Mesodermal cell (in vitro differentiated cells): Measurements from ENCODE around the gene SIN3B.

Experiments used
- H3K27ac ChIP-seq: 2 replicates; pipeline ENCODE4 v1.7.0; 2013; ENCODE audit warnings: mild to moderate bottlenecking, low read depth, low read length, moderate library complexity; ENCODE audit not compliant: severe bottlenecking
- H3K36me3 ChIP-seq: 2 replicates; pipeline ENCODE4 v1.7.1; 2013; ENCODE audit warnings: mild to moderate bottlenecking, low read length, moderate library complexity; ENCODE audit not compliant: control insufficient read depth, insufficient read depth
- H3K4me1 ChIP-seq: one replicate; pipeline ENCODE4 v1.7.1; 2013; ENCODE audit warnings: mild to moderate bottlenecking, low read length; ENCODE audit not compliant: insufficient read depth, control insufficient read depth, poor library complexity, severe bottlenecking
- H3K4me3 ChIP-seq: 2 replicates; pipeline ENCODE4 v1.7.0; 2013; ENCODE audit warnings: low read length, control low read depth, mild to moderate bottlenecking; ENCODE audit not compliant: insufficient read depth, poor library complexity, severe bottlenecking; ENCODE audit errors: extremely low read depth
- H3K9me3 ChIP-seq: 2 replicates; pipeline ENCODE4 v1.7.1; 2013; ENCODE audit warnings: mild to moderate bottlenecking, low read length, moderate library complexity; ENCODE audit not compliant: control insufficient read depth
- WGBS, 2 experiments: methylation state at CpG; one replicate each; pipeline ENCODE4 v1.1.5; 2013; ENCODE audit warnings: missing lambda C conversion rate in 2 of 2; ENCODE audit not compliant: insufficient coverage in 2 of 2; 5-methylcytosine and 5-hydroxymethylcytosine counted together

Gene SIN3B

DNA sequence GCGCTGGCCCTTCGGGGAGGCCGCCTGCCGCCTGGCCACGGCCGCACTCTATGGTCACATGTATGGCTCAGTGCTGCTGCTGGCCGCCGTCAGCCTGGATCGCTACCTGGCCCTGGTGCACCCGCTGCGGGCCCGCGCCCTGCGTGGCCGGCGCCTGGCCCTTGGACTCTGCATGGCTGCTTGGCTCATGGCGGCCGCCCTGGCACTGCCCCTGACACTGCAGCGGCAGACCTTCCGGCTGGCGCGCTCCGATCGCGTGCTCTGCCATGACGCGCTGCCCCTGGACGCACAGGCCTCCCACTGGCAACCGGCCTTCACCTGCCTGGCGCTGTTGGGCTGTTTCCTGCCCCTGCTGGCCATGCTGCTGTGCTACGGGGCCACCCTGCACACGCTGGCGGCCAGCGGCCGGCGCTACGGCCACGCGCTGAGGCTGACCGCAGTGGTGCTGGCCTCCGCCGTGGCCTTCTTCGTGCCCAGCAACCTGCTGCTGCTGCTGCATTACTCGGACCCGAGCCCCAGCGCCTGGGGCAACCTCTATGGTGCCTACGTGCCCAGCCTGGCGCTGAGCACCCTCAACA lies 60.8 kb downstream of the SIN3B start:
- Histone ChIP-seq H3K4me3 (no peak overlapping the region), H3K36me3 (no peaks in the 10 kb centered on the region), H3K27ac (no peak overlapping the region), H3K9me3 (no peaks in the 10 kb centered on the region), H3K4me1 (peaks cover 11% of the 10 kb centered on the region)
- WGBS, 2 experiments: 96 to 97% methylated on average over 45 to 48 of the region's 48 CpGs

DNA sequence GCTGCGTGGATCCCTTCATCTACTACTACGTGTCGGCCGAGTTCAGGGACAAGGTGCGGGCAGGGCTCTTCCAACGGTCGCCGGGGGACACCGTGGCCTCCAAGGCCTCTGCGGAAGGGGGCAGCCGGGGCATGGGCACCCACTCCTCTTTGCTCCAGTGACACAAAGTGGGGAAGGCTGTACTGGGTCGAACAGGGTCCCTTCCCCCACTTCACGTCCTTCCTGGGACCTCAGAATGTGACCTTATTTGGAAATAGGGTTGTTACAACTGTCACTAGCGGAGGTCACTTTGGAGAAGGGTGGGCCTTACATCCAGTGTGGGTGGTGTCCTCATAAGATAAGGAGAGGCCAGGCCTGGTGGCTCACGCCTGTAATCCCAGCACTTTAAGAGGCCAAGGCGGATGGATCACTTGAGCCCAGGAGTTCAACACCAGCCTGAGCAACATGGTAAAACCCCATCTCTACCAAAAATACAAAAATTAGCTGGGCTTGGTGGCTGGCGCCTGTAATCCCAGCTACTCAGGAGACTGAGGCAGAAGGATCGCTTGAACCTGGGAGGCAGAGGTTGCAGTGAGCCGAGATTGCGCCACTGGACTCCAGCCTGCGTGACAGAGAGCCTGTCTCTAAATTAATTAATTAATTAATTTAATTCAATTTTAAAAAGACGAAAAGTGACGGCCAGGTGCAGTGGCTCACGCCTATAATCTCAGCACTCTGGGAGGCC lies 61.4 kb downstream of the SIN3B start:
- no peaks in the 10 kb centered on the region for H3K36me3 ChIP-seq
- no peaks in the 10 kb centered on the region for H3K9me3 ChIP-seq
- no peak overlapping the region for H3K4me3 ChIP-seq
- no peak overlapping the region for H3K27ac ChIP-seq
- H3K4me1 ChIP-seq: peaks cover 11% of the 10 kb centered on the region
- 93 to 99% methylated on average over 15 to 16 of the region's 24 CpGs for WGBS, 2 experiments

DNA sequence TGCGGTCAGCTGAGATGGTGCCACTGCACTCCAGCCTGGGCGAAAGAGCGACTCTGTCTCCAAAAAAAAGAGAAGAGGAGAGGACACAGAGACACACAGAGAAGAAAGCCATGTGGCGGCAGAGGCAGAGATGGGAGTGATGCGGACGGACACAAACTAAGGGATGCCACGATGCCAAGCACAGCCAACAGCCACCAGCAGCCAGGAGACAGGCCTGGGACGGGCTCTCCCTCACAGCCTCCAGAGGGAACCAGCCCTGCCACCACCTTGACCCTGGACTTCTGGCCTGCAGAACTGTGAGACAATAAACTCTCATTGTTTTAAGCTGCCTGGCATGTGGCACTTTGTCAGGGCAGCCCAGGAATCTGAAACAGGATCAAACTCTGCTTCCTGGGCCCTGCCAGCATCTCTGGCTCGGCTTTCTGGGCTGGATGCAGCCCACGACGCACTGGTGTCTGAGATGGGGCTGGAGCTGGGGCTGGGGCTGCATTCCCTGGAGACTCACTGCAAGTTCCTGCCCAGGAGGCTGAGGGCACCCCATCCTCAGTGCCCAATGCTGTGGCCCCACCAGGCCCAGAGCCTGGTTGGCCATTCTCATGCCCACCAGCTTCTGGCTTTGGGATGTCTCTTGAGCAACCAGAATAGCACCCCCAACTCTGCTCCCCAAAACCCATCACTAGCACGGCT lies 62.6 kb downstream of the SIN3B start:
- Histone ChIP-seq H3K36me3 (no peaks in the 10 kb centered on the region), H3K27ac (no peak overlapping the region), H3K9me3 (no peaks in the 10 kb centered on the region), H3K4me1 (peaks cover 6% of the 10 kb centered on the region), H3K4me3 (no peak overlapping the region)
- 85 to 90% methylated on average over 10 to 11 of the region's 12 CpGs for WGBS, 2 experiments

DNA sequence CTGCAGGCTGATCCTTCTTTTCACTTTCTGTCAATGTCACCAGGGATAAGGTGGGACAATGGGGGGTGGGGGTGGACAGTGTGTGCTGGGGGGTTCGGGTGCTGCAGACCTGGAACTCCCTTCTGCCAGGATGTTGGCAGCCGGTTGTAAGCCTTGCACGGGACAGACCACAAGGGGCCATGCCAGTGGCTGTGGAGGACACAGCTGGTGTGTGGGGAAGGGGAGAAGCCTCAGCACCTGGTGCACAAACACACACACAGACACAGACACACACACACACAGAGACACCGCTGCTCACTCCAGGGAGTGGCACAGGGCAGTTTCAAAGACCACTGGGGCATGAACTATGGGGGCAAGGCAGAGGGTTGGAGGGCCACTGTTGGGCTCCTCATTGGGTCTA lies 63.2 kb downstream of the SIN3B start:
- Histone ChIP-seq H3K4me3 (no peak overlapping the region), H3K4me1 (peaks cover 6% of the 10 kb centered on the region), H3K36me3 (no peaks in the 10 kb centered on the region), H3K27ac (no peak overlapping the region), H3K9me3 (no peaks in the 10 kb centered on the region)
- WGBS, 2 experiments: no CpG with 5 or more reads among the region's 4 CpGs

DNA sequence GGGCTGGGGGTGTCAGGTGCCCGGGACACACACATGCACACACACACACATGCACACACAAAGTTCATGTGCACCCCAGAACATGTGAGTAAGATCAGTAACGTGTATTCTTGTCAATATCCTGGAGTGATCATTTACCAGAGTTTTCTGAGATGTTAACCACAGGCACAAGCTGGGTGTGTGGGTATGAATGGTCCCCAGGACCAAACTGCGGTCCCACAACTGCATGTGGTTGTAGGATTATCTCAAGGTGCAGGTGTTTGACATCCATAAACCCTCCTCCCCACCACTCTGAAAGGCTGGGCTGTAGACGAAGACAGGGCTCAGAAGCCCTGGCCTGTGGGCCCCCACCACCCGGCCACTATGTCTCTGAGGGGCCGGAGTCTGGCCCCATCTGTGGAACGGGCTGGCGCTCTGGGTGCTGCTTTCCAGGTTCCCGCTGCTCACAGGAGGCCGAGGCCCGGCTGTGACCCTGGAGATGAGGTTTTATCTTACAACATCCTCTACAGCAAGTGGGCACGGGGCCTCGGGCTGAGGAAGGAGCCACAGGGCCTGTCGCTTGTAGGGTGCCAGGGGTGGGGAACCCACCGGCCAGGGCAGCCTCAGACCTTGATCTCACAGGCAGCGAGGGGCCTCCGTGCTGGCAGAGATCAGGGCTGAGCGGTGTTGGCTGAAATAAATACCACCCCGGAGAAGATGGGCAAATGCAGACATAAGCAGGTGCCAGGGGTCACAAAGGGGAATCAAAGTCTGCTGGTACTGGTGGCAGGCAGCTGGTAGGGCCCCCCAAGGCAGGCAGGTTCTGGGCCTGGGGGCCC lies 63.9 kb downstream of the SIN3B start:
- 88 to 94% methylated on average over 13 to 17 of the region's 19 CpGs for WGBS, 2 experiments
- Histone ChIP-seq H3K36me3 (no peaks in the 10 kb centered on the region), H3K4me1 (peaks cover 6% of the 10 kb centered on the region), H3K4me3 (no peak overlapping the region), H3K27ac (no peak overlapping the region), H3K9me3 (no peaks in the 10 kb centered on the region)

DNA sequence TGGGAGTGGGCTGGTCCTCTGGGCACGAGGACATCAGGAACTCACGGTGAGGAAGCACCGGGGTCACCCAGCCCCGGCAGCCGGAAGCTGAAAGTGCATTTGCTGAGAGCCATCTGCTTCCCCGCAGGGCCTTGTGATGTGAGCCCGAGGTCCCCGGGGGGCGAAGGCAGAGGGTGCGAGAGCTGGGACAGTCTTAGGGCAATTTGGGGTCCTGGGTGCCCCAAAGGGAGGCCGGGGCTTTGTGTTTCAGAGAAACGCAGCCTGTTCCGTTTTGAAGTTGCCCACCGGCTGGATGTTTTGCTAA lies 64.4 kb downstream of the SIN3B start:
- H3K9me3 ChIP-seq: no peaks in the 10 kb centered on the region
- H3K4me1 ChIP-seq: peaks cover 3% of the 10 kb centered on the region
- 78 to 88% methylated on average over 14 of the region's 14 CpGs for WGBS, 2 experiments
- no peak overlapping the region for H3K27ac ChIP-seq
- no peak overlapping the region for H3K4me3 ChIP-seq
- no peaks in the 10 kb centered on the region for H3K36me3 ChIP-seq

DNA sequence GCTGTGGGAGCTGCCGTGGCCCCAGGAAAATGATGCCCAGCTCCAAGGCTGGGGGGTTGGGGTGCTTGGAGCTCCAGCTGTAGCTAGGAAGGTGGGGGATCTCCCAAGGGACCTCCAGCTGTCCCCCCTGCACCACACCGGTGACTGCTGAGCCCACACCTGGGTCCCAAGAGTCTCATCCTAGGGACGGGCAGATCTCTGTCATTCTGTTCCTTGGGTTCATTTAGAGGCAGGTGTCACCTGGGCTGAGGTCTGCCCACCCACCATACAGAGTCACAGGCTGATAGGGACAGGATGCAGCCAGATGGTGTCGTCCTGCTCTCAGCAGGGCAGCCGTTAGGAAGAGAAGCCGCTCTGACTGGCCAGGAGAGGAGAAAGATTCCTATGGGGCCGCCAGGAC lies 64.9 kb downstream of the SIN3B start:
- Histone ChIP-seq H3K36me3 (no peaks in the 10 kb centered on the region), H3K4me1 (no peaks in the 10 kb centered on the region), H3K27ac (no peak overlapping the region), H3K4me3 (no peak overlapping the region), H3K9me3 (no peaks in the 10 kb centered on the region)
- 78 to 81% methylated on average over 5 of the region's 7 CpGs for WGBS, 2 experiments

DNA sequence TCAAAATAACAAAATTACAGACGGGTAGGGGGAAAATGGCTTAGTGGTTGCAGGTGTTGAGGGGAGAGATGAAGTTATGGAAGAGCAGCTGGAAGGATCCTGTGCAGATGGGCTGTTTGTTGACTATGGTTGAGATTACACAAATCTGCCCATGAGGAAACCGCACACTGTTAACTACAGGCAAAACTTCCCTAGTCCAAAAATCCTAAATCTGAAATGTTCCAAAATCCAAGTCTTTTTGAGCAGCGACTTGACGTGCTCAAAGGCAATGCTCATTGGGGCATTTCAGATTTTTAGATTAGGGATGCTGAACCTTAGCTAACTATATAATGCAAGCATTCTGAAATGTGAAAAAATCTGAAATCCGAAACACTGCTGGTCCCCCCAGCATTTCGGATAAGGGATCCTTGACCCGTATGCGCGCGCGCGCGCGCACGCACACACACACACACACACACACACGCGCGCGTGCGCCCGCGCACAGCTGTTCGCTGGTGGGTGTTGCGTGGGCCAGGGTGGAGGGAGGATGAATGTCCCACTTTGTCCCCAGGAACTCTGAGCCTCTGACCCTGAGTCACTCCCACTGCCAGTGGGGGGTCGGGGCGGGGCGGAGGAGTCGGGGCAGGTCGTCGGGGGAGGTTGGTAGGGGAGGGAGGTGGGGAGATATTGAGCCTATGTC lies 66.4 kb downstream of the SIN3B start:
- 43% methylated on average over 6 of the region's 30 CpGs; no CpG with 5 or more reads in 1 of the 2 experiments for WGBS, 2 experiments
- H3K4me1 ChIP-seq: no peaks in the 10 kb centered on the region
- no peaks in the 10 kb centered on the region for H3K36me3 ChIP-seq
- no peaks in the 10 kb centered on the region for H3K9me3 ChIP-seq
- no peak overlapping the region for H3K27ac ChIP-seq
- H3K4me3 ChIP-seq: peak overlapping the region; percentile 48

DNA sequence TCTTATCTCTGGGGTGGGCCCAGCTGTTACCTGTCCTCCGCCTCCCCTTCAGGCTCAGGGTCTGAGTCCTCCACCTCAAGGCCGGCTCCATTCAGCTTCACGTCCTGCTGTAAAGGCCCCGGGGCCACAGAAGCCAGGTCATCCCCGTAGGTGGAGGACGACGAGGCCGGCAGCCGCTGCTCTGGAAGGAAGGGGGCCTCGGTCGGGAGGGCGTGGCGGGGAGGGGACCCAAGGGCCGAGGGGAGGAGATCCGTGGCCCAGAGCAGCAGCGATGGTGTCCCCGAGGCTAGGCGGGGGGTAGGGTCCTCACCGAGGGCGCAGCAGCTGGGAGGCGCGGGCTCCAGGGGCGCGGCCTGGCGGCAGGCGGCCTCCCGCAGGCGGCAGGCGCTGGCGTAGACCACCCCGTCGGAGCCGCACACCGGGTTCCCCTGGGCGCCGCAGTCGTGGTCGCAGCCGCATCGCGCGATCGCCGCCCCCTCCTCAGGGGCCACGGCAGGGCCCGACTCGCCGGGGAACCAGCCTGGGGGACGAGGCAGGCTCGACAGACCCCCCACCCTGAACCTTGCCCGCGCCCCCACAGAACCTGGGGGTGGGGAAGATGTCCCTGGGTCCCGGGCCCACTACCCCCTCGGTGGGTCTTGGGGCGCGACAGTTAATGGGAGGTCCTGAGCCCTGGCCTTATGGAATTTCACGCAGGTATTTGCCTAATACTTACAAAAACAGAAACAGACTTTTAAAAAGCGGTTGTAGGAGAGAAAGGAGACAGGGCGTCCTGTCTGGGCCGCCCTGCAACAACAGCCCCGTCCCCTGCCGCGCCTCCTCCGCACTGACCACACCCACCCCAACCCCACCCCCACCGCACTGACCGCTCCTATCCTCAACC lies 67.2 kb downstream of the SIN3B start:
- H3K27ac ChIP-seq: no peak overlapping the region
- no peaks in the 10 kb centered on the region for H3K9me3 ChIP-seq
- 4 to 5% methylated on average over 38 to 46 of the region's 66 CpGs for WGBS, 2 experiments
- peak overlapping the region; percentile 48 for H3K4me3 ChIP-seq
- no peaks in the 10 kb centered on the region for H3K36me3 ChIP-seq
- no peaks in the 10 kb centered on the region for H3K4me1 ChIP-seq
